ENCODE measurements around the gene GPR132. TPM values are rescaled to one million over a fixed set of nuclear protein-coding genes. Genes with fewer than 3 reads are reported as not detected.

The GPR132 gene
- polyA plus RNA-seq, 1 donor from 2014 or later, result not detected

- Histone ChIP-seq H2AFZ (ENCODE audit: low read depth, low read length) (no peak overlapping the region), H3K36me3 (ENCODE audit: insufficient read depth, low read length) (no peaks in the 10 kb centered on the region), H4K20me1 (ENCODE audit: insufficient read depth) (no peaks in the 10 kb centered on the region), H3K27me3 (ENCODE audit: insufficient read depth, low read depth, low read length) (peaks cover 16% of the 10 kb centered on the region), H3K4me3 (ENCODE audit: low read length) (no peak overlapping the region), H3K4me2 (ENCODE audit: low read length) (no peak overlapping the region), H3K9me2 (ENCODE audit: insufficient read depth, low read length) (no peaks in the 10 kb centered on the region), H3F3A (ENCODE audit: insufficient read depth, low read length, poor library complexity, severe bottlenecking) (no peaks in the 10 kb centered on the region), H3K9ac (ENCODE audit: low read length) (no peak overlapping the region), H3K27ac (ENCODE audit: low read length) (no peak overlapping the region), H3K9me3 (ENCODE audit: low read length) (peaks cover 7% of the 10 kb centered on the region), H3K79me2 (replicated peaks; ENCODE audit: insufficient read depth, low read length) (no peaks in the 10 kb centered on the region)
- no peak for TF ChIP-seq CTCF (IDR thresholded peaks at IDR 0.05; ENCODE audit: poor library complexity, severe bottlenecking)
- TF ChIP-seq TAF1 (IDR thresholded peaks at IDR 0.05; ENCODE audit: low read depth), result no peak
- TF ChIP-seq RAD21 (conservative IDR thresholded peaks at IDR 0.05), result no peak
- no peak for TF ChIP-seq REST (IDR thresholded peaks at IDR 0.05; ENCODE audit: borderline replicate concordance)
- no peak for TF ChIP-seq EP300 (conservative IDR thresholded peaks at IDR 0.05; ENCODE audit: poor library complexity, severe bottlenecking)
- no peak for TF ChIP-seq POLR2AphosphoS5 (IDR thresholded peaks at IDR 0.05)
- TF ChIP-seq SMC3 (conservative IDR thresholded peaks at IDR 0.05; ENCODE audit: poor library complexity), result no peak
- TF ChIP-seq MXI1 (conservative IDR thresholded peaks at IDR 0.05; ENCODE audit: poor library complexity, severe bottlenecking), result no peak
- TF ChIP-seq EZH2 (IDR thresholded peaks at IDR 0.05; ENCODE audit: borderline replicate concordance, insufficient read depth, low read length, poor library complexity, severe bottlenecking), result no peak
Observed at GRCh38 chr14:105097794-105098127, 32.5 kb upstream of the GPR132 start.

GRCh38 chr14:105096206-105096875 lies 31.1 kb upstream of the GPR132 start:
- H3K27ac ChIP-seq (ENCODE audit: low read length), result no peak overlapping the region
- TF ChIP-seq CTCF (IDR thresholded peaks at IDR 0.05; ENCODE audit: poor library complexity, severe bottlenecking), result no peak
- TF ChIP-seq RAD21 (conservative IDR thresholded peaks at IDR 0.05), result no peak
- no peak for TF ChIP-seq POLR2AphosphoS5 (IDR thresholded peaks at IDR 0.05)
- no peak for TF ChIP-seq EP300 (conservative IDR thresholded peaks at IDR 0.05; ENCODE audit: poor library complexity, severe bottlenecking)
- TF ChIP-seq SMC3 (conservative IDR thresholded peaks at IDR 0.05; ENCODE audit: poor library complexity), result no peak
- no peak for TF ChIP-seq MXI1 (conservative IDR thresholded peaks at IDR 0.05; ENCODE audit: poor library complexity, severe bottlenecking)
- TF ChIP-seq TAF1 (IDR thresholded peaks at IDR 0.05; ENCODE audit: low read depth), result no peak
- TF ChIP-seq REST (IDR thresholded peaks at IDR 0.05; ENCODE audit: borderline replicate concordance), result no peak
- no peak for TF ChIP-seq EZH2 (IDR thresholded peaks at IDR 0.05; ENCODE audit: borderline replicate concordance, insufficient read depth, low read length, poor library complexity, severe bottlenecking)

More at GRCh38 chr14:105096206-105096875, 31.1 kb upstream of the GPR132 start:
- Histone ChIP-seq H3K4me3 (ENCODE audit: low read length) (no peak overlapping the region), H3K9ac (ENCODE audit: low read length) (no peak overlapping the region), H3K9me2 (ENCODE audit: insufficient read depth, low read length) (no peaks in the 10 kb centered on the region), H3F3A (ENCODE audit: insufficient read depth, low read length, poor library complexity, severe bottlenecking) (no peaks in the 10 kb centered on the region), H2AFZ (ENCODE audit: low read depth, low read length) (no peak overlapping the region), H3K36me3 (ENCODE audit: insufficient read depth, low read length) (no peaks in the 10 kb centered on the region), H3K9me3 (ENCODE audit: low read length) (peaks cover 7% of the 10 kb centered on the region), H3K27me3 (ENCODE audit: insufficient read depth, low read depth, low read length) (peaks cover 21% of the 10 kb centered on the region), H3K4me2 (ENCODE audit: low read length) (no peak overlapping the region), H4K20me1 (ENCODE audit: insufficient read depth) (no peaks in the 10 kb centered on the region), H3K79me2 (replicated peaks; ENCODE audit: insufficient read depth, low read length) (no peaks in the 10 kb centered on the region)
